Tibial nerve (tissue), 4 donors: Measurements from ENCODE around the gene KIF3C. TPM values are rescaled to one million over a fixed set of nuclear protein-coding genes. Genes with fewer than 3 reads are reported as not detected.

ENCODE experiments used
- DNase-seq, 2 donors: peaks; one replicate each; pipeline ENCODE4 v3.0.0-alpha.2; 2019; ENCODE audit warnings: low spot score in 2 of 2
- H3K27ac ChIP-seq, 4 donors: fragments of 200-600 bp; sonication (generic) in 3 of 4; one replicate each; pipeline ENCODE4 v1.5.1; 2017 to 2019; ENCODE audit warnings: mild to moderate bottlenecking in 1 of 4
- H3K27me3 ChIP-seq, 2 donors: fragments of 200-600 bp; sonication (generic) in 1 of 2; one replicate each; pipeline versions ENCODE4 v1.5.1 to v1.6.0; 2017 to 2019
- H3K36me3 ChIP-seq, 3 donors: fragments of 200-600 bp; sonication (generic); one replicate each; pipeline ENCODE4 v1.5.1; 2018 to 2019
- H3K4me1 ChIP-seq, 4 donors: fragments of 200-600 bp; sonication (generic) in 3 of 4; one replicate each; pipeline ENCODE4 v1.5.1; 2017 to 2019
- H3K4me3 ChIP-seq, 4 donors: fragments of 200-600 bp; sonication (generic) in 3 of 4; one replicate each; pipeline ENCODE4 v1.5.1; 2017 to 2019; ENCODE audit warnings: mild to moderate bottlenecking in 1 of 4, moderate library complexity in 1 of 4
- H3K9me3 ChIP-seq, 4 donors: fragments of 200-600 bp; sonication (generic) in 3 of 4; one replicate each; pipeline ENCODE4 v1.5.1; 2017 to 2019
- CTCF ChIP-seq, 5 experiments: fragments of 200-600 bp in 3 of 5; fragments of 450-650 bp in 2 of 5; sonication (generic) in 3 of 5; IDR thresholded peaks; one replicate each; pipeline ENCODE4 v1.5.1; 2016 to 2019; ENCODE audit warnings: antibody characterized with exemption in 5 of 5, mild to moderate bottlenecking in 3 of 5, moderate library complexity in 2 of 5
- EP300 ChIP-seq, 2 donors: sonication (generic); formaldehyde crosslinking; IDR thresholded peaks; one replicate each; pipeline ENCODE4 v1.6.1; 2017; ENCODE audit warnings: antibody characterized with exemption in 2 of 2, mild to moderate bottlenecking in 1 of 2
- POLR2A ChIP-seq, 2 donors: fragments of 450-650 bp; IDR thresholded peaks; one replicate each; pipeline ENCODE4 v1.6.1; 2017; ENCODE audit warnings: antibody characterized with exemption in 2 of 2, mild to moderate bottlenecking in 2 of 2, moderate library complexity in 2 of 2
- WGBS, 2 donors: methylation state at CpG; one replicate each; pipeline ENCODE4 v1.1.5; 2018; 5-methylcytosine and 5-hydroxymethylcytosine counted together
- total RNA-seq, 4 donors: library from RNA; depleted of rRNA; stranded (reverse); fragments of >200 nt; gene quantifications; one replicate each; pipeline ENCODE4 v1.1.0, GENCODE V29; 2016

Gene KIF3C
- total RNA-seq, 4 donors from 2014 or later: 20.2 to 31.9 (median 22.8) TPM

GRCh38 chr2:25996844-25997243 lies 14.5 kb upstream of the KIF3C start:
- Histone ChIP-seq H3K4me3 (no peak overlapping the region), H3K27me3 (no peaks in the 10 kb centered on the region), H3K27ac (no peak overlapping the region), H3K36me3 (no peaks in the 10 kb centered on the region), H3K4me1 (peaks cover 0 to 21% (median 13%) of the 10 kb centered on the region in 4 donors), H3K9me3 (no peaks in the 10 kb centered on the region)
- no peak for DNase-seq
- TF ChIP-seq POLR2A (IDR thresholded peaks at IDR 0.05): no peak
- WGBS, 2 donors: 93 to 95% methylated on average over 1 of the region's 1 CpG

DNA sequence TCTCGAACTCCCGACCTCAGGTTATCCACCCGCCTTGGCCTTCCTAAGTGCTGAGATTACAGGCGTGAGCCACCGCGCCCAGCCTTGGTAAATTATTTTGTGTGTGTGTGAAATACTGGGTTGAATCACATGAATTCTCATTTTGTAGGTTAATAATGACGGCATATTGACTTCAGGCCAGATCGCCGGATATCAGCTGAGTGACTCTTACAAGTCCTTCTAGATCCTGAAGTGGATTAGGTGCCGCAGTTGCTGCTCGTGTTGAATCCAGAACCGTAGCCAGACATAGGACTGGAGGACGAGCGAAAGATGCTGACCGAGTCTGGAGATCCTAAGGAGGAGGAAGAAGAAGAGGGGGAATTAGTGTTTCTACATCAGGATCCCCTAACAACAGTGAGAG lies 12.2 kb upstream of the KIF3C start:
- Histone ChIP-seq H3K4me3 (no peak overlapping the region), H3K36me3 (no peaks in the 10 kb centered on the region), H3K27me3 (no peaks in the 10 kb centered on the region), H3K9me3 (no peaks in the 10 kb centered on the region), H3K27ac (no peak overlapping the region), H3K4me1 (peaks cover 0 to 10% (median 0%) of the 10 kb centered on the region in 4 donors)
- no peak for DNase-seq
- WGBS, 2 donors: 94 to 95% methylated on average over 15 of the region's 15 CpGs
- TF ChIP-seq CTCF (IDR thresholded peaks at IDR 0.05): no peak
- TF ChIP-seq EP300 (IDR thresholded peaks at IDR 0.05): no peak
- no peak for TF ChIP-seq POLR2A (IDR thresholded peaks at IDR 0.05)

- H3K9me3 ChIP-seq: no peaks in the 10 kb centered on the region
- no peak for DNase-seq
- TF ChIP-seq POLR2A (IDR thresholded peaks at IDR 0.05) (no peak), EP300 (IDR thresholded peaks at IDR 0.05) (no peak), CTCF (IDR thresholded peaks at IDR 0.05) (no peak)
- no peak overlapping the region for H3K4me3 ChIP-seq
- no peaks in the 10 kb centered on the region for H3K27me3 ChIP-seq
- 43 to 47% methylated on average over 5 of the region's 5 CpGs for WGBS, 2 donors
- no peaks in the 10 kb centered on the region for H3K36me3 ChIP-seq
- peaks cover 0 to 10% (median 0%) of the 10 kb centered on the region in 4 donors for H3K4me1 ChIP-seq
- H3K27ac ChIP-seq: no peak overlapping the region
Measured at GRCh38 chr2:25993049-25993448, 10.8 kb upstream of the KIF3C start.

DNA sequence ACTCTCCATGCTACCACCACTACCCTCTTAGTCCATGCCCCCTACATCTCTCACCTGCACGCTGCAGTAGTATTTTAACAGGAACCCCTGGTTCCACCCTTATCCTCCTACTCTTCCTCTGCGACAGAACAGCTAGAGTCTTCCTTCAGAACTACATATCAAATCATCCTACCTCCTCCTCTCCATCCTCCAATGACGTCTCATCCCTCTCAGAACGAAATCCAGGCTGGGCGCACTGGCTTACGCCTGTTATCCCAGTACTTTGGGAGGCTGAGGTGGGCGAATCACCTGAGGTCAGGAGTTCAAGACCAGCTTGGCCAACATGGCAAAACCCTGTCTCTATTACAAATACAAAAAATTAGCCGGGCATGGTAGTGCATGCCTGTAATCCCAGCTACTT lies 10.3 kb upstream of the KIF3C start:
- no peak for DNase-seq
- no peak for TF ChIP-seq CTCF (IDR thresholded peaks at IDR 0.05)
- no peak for TF ChIP-seq EP300 (IDR thresholded peaks at IDR 0.05)
- TF ChIP-seq POLR2A (IDR thresholded peaks at IDR 0.05): no peak
- Histone ChIP-seq H3K36me3 (no peaks in the 10 kb centered on the region), H3K4me3 (no peak overlapping the region), H3K9me3 (no peaks in the 10 kb centered on the region), H3K27ac (no peak overlapping the region), H3K27me3 (no peaks in the 10 kb centered on the region), H3K4me1 (peaks cover 0 to 10% (median 0%) of the 10 kb centered on the region in 4 donors)
- WGBS, 2 donors: 93 to 94% methylated on average over 8 of the region's 8 CpGs

DNA sequence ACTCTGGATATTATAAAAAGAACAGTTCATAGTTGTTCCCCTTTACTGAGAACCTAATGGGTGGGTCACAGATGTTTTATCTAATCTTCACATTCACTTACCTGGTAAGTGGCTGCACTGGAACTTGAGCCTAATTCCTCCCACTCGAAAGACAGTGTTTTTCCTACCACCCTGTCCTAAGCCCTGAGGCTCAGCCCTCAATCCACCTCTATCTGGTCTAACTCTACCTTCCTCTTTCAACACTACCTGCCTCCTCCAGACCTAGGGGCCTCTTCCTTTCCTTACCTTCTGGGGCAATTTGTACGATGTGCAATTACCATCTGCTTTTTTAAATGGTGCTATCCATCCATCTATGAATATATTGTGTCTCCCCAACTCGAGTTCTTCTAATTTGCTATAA lies 9.7 kb upstream of the KIF3C start:
- no peak overlapping the region for H3K27ac ChIP-seq
- no peak for TF ChIP-seq EP300 (IDR thresholded peaks at IDR 0.05)
- TF ChIP-seq POLR2A (IDR thresholded peaks at IDR 0.05): no peak
- no peak for TF ChIP-seq CTCF (IDR thresholded peaks at IDR 0.05)
- H3K27me3 ChIP-seq: no peaks in the 10 kb centered on the region
- peaks cover 0 to 10% (median 0%) of the 10 kb centered on the region in 4 donors for H3K4me1 ChIP-seq
- 75 to 82% methylated on average over 3 of the region's 3 CpGs for WGBS, 2 donors
- DNase-seq: no peak
- H3K4me3 ChIP-seq: peak overlapping the region in 1 of 4 donors; percentile 39
- no peaks in the 10 kb centered on the region for H3K9me3 ChIP-seq
- H3K36me3 ChIP-seq: no peaks in the 10 kb centered on the region

- whole genome bisulfite sequencing, 2 donors: 93 to 99% methylated on average over 4 of the region's 4 CpGs
- DNase-seq: no peak
- H3K9me3 ChIP-seq: no peaks in the 10 kb centered on the region
- no peaks in the 10 kb centered on the region for H3K27me3 ChIP-seq
- no peak overlapping the region for H3K27ac ChIP-seq
- no peak overlapping the region for H3K4me3 ChIP-seq
- peaks cover 0 to 10% (median 0%) of the 10 kb centered on the region in 4 donors for H3K4me1 ChIP-seq
- no peak for TF ChIP-seq CTCF (IDR thresholded peaks at IDR 0.05)
- H3K36me3 ChIP-seq: no peaks in the 10 kb centered on the region
Measured at GRCh38 chr2:25989154-25989553, 6.9 kb upstream of the KIF3C start.
